ENCODE measurements around the gene BPIFB2. TPM values are rescaled to one million over a fixed set of nuclear protein-coding genes. Genes with fewer than 3 reads are reported as not detected.

BPIFB2 gene
- total RNA-seq, 1 donor from 2014 or later, result not detected

DNA sequence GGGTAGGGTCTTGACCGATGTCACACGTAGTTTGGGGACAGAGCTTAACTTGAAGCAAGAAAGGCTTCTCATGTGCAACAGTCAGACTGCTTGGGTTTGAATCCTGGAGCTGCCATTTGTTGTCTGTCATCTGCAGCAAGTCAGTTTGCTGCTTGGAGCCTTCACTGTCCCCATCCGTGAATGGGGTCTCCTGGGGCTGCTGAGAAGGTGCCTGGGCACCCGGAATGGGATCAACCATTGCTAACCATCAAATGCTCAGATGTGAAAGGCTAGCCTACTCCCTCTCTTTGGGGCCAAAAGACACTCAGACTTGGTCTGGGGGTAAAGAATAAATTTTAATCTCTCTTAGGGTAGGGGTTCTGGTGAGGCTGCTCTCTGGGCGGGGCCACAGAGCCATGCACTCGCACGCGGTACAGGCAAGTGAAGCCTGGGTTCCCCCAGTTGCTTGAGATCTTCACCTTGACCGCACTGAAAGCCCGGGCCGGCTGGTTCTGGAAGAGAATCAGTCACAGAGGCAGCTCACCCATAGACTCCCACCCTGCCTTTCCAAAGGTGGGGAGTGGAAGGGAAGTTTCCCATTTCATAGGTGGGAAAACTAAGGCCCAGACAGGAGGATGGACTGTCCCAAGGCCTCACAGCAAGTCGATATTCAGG is 23.9 kb upstream of the BPIFB2 start:
- Histone ChIP-seq H3K27me3 (no peaks in the 10 kb centered on the region), H3K27ac (no peak overlapping the region), H3K4me3 (no peak overlapping the region), H3K9me3 (no peaks in the 10 kb centered on the region), H3K4me1 (no peaks in the 10 kb centered on the region), H3K36me3 (no peaks in the 10 kb centered on the region)
- DNase-seq, result peak; percentile 41
- ATAC-seq, result no peak
- intact Hi-C loops (cut with DNase I), result no loop called here
- TF ChIP-seq, protein P1, sequence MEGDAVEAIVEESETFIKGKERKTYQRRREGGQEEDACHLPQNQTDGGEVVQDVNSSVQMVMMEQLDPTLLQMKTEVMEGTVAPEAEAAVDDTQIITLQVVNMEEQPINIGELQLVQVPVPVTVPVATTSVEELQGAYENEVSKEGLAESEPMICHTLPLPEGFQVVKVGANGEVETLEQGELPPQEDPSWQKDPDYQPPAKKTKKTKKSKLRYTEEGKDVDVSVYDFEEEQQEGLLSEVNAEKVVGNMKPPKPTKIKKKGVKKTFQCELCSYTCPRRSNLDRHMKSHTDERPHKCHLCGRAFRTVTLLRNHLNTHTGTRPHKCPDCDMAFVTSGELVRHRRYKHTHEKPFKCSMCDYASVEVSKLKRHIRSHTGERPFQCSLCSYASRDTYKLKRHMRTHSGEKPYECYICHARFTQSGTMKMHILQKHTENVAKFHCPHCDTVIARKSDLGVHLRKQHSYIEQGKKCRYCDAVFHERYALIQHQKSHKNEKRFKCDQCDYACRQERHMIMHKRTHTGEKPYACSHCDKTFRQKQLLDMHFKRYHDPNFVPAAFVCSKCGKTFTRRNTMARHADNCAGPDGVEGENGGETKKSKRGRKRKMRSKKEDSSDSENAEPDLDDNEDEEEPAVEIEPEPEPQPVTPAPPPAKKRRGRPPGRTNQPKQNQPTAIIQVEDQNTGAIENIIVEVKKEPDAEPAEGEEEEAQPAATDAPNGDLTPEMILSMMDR (IDR thresholded peaks at IDR 0.05), result no peak

DNA sequence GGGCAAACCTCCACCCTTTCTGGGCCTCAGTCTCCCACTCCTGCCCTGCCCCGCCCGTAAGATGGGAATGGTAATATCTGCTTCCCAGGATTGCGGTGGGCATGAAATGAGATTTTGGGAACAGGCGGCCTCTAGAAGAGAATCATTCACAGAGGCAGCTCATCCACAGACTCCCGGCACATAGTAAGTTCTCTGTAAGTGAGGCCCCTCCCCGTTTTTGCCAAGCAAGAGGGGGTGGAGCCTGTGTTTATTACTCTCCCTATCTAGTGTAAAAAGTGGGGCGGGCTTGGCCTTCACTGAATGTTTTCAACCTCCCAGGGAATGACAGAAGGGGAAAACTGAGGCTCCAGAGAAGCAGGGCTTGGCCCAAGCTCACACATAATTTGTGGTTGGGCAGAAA is 23.3 kb upstream of the BPIFB2 start:
- DNase-seq, result no peak
- TF ChIP-seq, protein P1 (IDR thresholded peaks at IDR 0.05), result no peak
- no peak for ATAC-seq

DNA sequence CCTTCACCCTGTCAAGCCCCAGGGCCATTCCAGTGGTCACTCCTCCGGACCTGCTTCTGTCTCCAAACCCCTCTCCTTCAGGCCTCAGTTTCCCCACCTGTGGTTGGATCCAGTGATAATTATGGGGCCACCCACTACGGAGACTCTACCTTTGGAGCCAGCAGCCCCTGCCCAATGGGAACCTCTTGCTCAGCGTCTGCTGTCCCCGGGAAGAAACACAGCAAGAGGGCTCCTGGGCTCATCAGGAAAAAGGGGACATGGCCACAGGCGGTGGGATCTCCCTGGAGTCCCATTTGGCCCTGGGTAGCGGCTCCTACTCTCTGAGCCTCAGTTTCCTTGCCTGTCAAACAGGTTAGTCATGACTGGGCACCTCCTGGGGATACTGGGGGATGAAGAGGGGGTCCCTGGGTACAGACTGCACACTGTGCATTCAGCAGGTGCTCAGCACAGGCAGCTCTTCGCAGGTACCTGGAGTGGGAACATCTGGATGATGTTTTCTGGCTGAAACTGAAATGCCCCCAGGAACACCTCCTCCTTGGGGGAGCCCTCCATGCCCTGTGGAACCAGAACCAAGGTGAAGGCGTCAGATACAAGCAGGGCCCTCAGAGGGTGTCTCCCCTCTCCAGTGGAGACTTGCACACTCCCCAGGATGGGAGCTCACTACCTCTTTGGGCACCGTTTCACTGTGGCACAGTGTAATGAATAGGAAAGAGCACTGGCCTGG is 22.7 kb upstream of the BPIFB2 start:
- no peaks in the 10 kb centered on the region for H3K36me3 ChIP-seq
- no peak overlapping the region for H3K4me3 ChIP-seq
- H3K27me3 ChIP-seq, result no peaks in the 10 kb centered on the region
- DNase-seq (no peak), ATAC-seq (no peak)
- no peaks in the 10 kb centered on the region for H3K4me1 ChIP-seq
- H3K9me3 ChIP-seq, result no peaks in the 10 kb centered on the region
- TF ChIP-seq, protein P1 (IDR thresholded peaks at IDR 0.05), result no peak
- no peak overlapping the region for H3K27ac ChIP-seq
- intact Hi-C loops (cut with DNase I), result no loop called here

More for the DNA sequence above, 23.3 kb upstream of the BPIFB2 start:
- intact Hi-C loops (cut with DNase I), result no loop called here
- H3K4me1 ChIP-seq, result no peaks in the 10 kb centered on the region
- no peaks in the 10 kb centered on the region for H3K9me3 ChIP-seq
- H3K27me3 ChIP-seq, result no peaks in the 10 kb centered on the region
- H3K27ac ChIP-seq, result no peak overlapping the region
- H3K36me3 ChIP-seq, result no peaks in the 10 kb centered on the region
- no peak overlapping the region for H3K4me3 ChIP-seq

DNA sequence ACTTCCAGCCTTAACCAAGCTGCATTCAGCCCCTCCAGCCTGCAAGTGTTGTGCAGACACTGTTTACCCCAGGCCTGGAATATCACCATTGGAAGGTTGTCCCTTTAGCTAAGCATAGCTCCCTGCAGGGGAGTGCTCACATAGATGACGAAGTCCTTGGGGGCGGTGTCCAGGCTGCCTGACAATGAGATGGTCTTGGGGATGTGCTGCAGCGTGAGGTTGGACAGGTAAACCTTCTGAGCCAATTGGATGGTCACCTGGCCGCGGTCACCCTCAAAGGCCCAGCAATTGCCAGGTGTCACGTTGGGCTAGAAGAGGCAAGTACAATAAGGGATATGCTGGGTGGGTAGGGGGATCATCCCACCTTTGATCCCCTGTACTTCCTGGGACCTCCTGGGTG is 21.9 kb upstream of the BPIFB2 start:
- Histone ChIP-seq H3K4me3 (no peak overlapping the region), H3K9me3 (no peaks in the 10 kb centered on the region), H3K36me3 (no peaks in the 10 kb centered on the region), H3K4me1 (no peaks in the 10 kb centered on the region), H3K27ac (no peak overlapping the region), H3K27me3 (no peaks in the 10 kb centered on the region)
- TF ChIP-seq, protein P1 (IDR thresholded peaks at IDR 0.05), result no peak
- DNase-seq (no peak), ATAC-seq (no peak)
- intact Hi-C loops (cut with DNase I), result no loop called here

DNA sequence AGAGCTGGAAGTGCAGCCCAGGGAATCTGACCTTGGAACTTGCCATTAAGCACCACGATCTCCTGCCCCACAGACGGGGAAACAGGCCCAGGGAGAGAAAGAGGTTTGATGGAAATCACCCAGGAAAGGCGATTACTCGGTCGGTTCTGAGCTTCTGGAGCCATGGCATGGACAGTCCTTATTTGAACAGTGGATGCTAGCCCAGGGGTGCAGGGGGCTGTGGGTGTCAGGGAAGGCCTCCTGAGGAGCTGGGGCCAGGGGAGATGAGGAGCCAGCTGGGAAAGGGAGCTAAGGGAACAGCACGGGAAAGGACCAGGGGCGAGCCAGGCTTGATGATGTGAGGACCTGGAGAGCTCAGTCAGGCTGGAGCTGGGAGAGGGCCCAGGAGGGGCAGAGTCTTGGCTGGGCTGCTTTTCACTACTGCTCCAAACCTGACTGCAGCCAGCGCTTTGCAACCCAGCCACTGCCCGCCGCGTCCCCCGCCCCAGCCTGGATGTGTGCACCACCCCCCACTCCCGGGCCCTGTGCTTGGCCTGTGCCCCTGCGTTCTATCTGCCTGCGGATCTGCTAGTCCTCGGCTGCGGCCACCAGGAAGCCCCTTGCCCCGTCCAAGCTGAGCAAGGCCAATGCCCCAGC is 21.1 kb upstream of the BPIFB2 start:
- TF ChIP-seq, protein P1 (IDR thresholded peaks at IDR 0.05), result no peak
- no peak overlapping the region for H3K4me3 ChIP-seq
- H3K9me3 ChIP-seq, result no peaks in the 10 kb centered on the region
- no peaks in the 10 kb centered on the region for H3K27me3 ChIP-seq
- intact Hi-C loops (cut with DNase I), result no loop called here
- H3K4me1 ChIP-seq, result no peaks in the 10 kb centered on the region
- no peak for DNase-seq
- ATAC-seq, result no peak
- H3K36me3 ChIP-seq, result no peaks in the 10 kb centered on the region
- no peak overlapping the region for H3K27ac ChIP-seq
